ENCODE data around the gene UQCRQ. TPM values are rescaled to one million over a fixed set of nuclear protein-coding genes. Genes with fewer than 3 reads are reported as not detected.

The UQCRQ gene
- total and polyA plus RNA-seq, 4 donors = 62.5 to 2,326 (median 326) TPM

DNA sequence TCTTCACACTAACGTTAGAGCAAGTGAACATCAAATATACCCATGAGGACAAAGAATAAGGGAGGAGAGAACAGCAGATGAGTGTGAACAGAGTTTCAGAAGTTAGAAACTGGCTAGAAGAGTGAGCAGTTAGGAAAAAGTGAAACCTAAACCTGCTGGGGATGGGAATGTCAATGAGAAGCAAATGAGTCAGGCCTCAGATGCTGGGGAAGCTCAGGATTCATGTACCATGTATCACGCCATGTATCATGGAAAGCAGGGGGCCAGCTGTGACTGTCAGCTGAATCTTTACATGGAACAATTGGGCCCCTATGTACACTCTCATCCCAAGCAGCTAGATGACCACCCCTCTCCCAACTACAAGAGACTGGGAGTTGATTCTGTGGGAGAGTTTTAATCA, 16.4 kb upstream of the UQCRQ start:
- no peak overlapping the region for H3K4me3 ChIP-seq (ENCODE audit: low read depth in 1 of 3, low read length in 3 of 3)
- DNase-seq (ENCODE audit: low spot score) = no peak
- H3K27me3 ChIP-seq (ENCODE audit: control insufficient read depth in 4 of 4, insufficient read depth in 4 of 4, low read length in 3 of 4) = no peaks in the 10 kb centered on the region
- H3K9ac ChIP-seq (ENCODE audit: low read depth in 1 of 2, low read length in 2 of 2) = no peak overlapping the region
- 63% methylated on average over 2 of the region's 2 CpGs for WGBS
- H3K36me3 ChIP-seq (ENCODE audit: control insufficient read depth in 4 of 4, insufficient read depth in 3 of 4, low read depth in 1 of 4, low read length in 3 of 4) = no peaks in the 10 kb centered on the region
- no peak for TF ChIP-seq FOXA2 (IDR thresholded peaks at IDR 0.05)
- TF ChIP-seq GABPA (IDR thresholded peaks at IDR 0.05 in 1 of 2, conservative IDR thresholded peaks at IDR 0.05 in 1 of 2) = no peak
- TF ChIP-seq ATF3 (IDR thresholded peaks at IDR 0.05) = no peak
- no peak for TF ChIP-seq CTCF (IDR thresholded peaks at IDR 0.05; ENCODE audit: low read depth, low read length, missing input control)
- no peak for TF ChIP-seq EGR1 (IDR thresholded peaks at IDR 0.05; ENCODE audit: low read depth in 2 of 2)
- no peak for TF ChIP-seq NR2F2 (IDR thresholded peaks at IDR 0.05)
- no peak for TF ChIP-seq FOXA1 (IDR thresholded peaks at IDR 0.05)
- TF ChIP-seq REST (IDR thresholded peaks at IDR 0.05) = no peak
- no peak for TF ChIP-seq ZBTB33 (IDR thresholded peaks at IDR 0.05)
- no peak for TF ChIP-seq MAX (IDR thresholded peaks at IDR 0.05)
- TF ChIP-seq JUND (IDR thresholded peaks at IDR 0.05) = no peak
- no peak for TF ChIP-seq HNF4A (conservative IDR thresholded peaks at IDR 0.05)
- TF ChIP-seq RXRA (IDR thresholded peaks at IDR 0.05) = no peak
- TF ChIP-seq SP1 (IDR thresholded peaks at IDR 0.05) = no peak
- TF ChIP-seq RAD21 (IDR thresholded peaks at IDR 0.05) = no peak
- TF ChIP-seq HNF4G (IDR thresholded peaks at IDR 0.05) = no peak
- TF ChIP-seq YY1 (IDR thresholded peaks at IDR 0.05) = no peak
- H3K4me1 ChIP-seq (ENCODE audit: control insufficient read depth in 4 of 4, insufficient read depth in 4 of 4, low read length in 3 of 4) = peaks cover 0 to 24% (median 9%) of the 10 kb centered on the region in 4 donors
- H3K27ac ChIP-seq (ENCODE audit: low read depth in 1 of 2, low read length in 2 of 2) = peak overlapping the region; percentile 82 to 87
- H3K9me3 ChIP-seq (ENCODE audit: control insufficient read depth in 4 of 4, low read length in 3 of 4) = no peaks in the 10 kb centered on the region

DNA sequence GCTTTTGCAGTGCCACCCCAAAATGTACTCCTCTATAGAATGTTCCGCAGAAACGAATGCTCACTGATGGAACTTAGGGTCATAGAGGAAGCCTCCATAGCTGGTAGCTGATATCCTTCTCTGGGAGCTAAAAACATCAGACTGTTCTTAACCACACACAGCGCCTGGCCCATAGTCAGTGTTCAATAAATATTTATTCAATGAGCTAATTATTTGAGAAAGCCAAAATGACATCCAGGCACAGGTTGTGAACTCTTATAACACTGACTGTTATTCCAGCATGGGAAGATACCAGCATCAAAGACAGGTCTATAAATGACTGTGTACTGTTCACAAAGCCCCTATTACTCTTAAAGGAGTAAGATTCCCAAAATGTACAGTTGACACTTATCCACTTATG, 13.1 kb upstream of the UQCRQ start:
- peaks cover 0 to 26% (median 9%) of the 10 kb centered on the region in 4 donors for H3K4me1 ChIP-seq (ENCODE audit: control insufficient read depth in 4 of 4, insufficient read depth in 4 of 4, low read length in 3 of 4)
- H3K36me3 ChIP-seq (ENCODE audit: control insufficient read depth in 4 of 4, insufficient read depth in 3 of 4, low read depth in 1 of 4, low read length in 3 of 4) = no peaks in the 10 kb centered on the region
- H3K27me3 ChIP-seq (ENCODE audit: control insufficient read depth in 4 of 4, insufficient read depth in 4 of 4, low read length in 3 of 4) = no peaks in the 10 kb centered on the region
- H3K9me3 ChIP-seq (ENCODE audit: control insufficient read depth in 4 of 4, low read length in 3 of 4) = no peaks in the 10 kb centered on the region
- WGBS = 39% methylated on average over 3 of the region's 3 CpGs
- no peak for DNase-seq (ENCODE audit: low spot score)
- H3K4me3 ChIP-seq (ENCODE audit: low read depth in 1 of 3, low read length in 3 of 3) = no peak overlapping the region
- H3K9ac ChIP-seq (ENCODE audit: low read depth in 1 of 2, low read length in 2 of 2) = peak overlapping the region in 1 of 2 donors; percentile 81
- peak overlapping the region; percentile 68 to 84 for H3K27ac ChIP-seq (ENCODE audit: low read depth in 1 of 2, low read length in 2 of 2)
- TF ChIP-seq HNF4A (conservative IDR thresholded peaks at IDR 0.05) (peak; percentile 48 to 65), ZBTB33 (IDR thresholded peaks at IDR 0.05) (peak; percentile 47), JUND (IDR thresholded peaks at IDR 0.05) (peak; percentile 95 to 96), TAF1 (conservative IDR thresholded peaks at IDR 0.05) (peak; percentile 99), ATF3 (IDR thresholded peaks at IDR 0.05) (peak; percentile 10), NR2F2 (IDR thresholded peaks at IDR 0.05) (no peak), RAD21 (IDR thresholded peaks at IDR 0.05) (peak; percentile 27 to 42), YY1 (IDR thresholded peaks at IDR 0.05) (peak; percentile 89), REST (IDR thresholded peaks at IDR 0.05) (peak; percentile 86), FOXA1 (IDR thresholded peaks at IDR 0.05) (peak; percentile 63), RXRA (IDR thresholded peaks at IDR 0.05) (peak; percentile 84 to 90)
